Ovary (tissue), 9 donors: ENCODE measurements around the gene CCDC174. TPM values are rescaled to one million over a fixed set of nuclear protein-coding genes. Genes with fewer than 3 reads are reported as not detected.

Experiments
- DNase-seq, 5 donors: peaks; one replicate each; pipeline ENCODE4 v3.0.0-alpha.2; 2019 to 2020
- H3K27ac ChIP-seq, 2 donors: fragments of 200-600 bp; one replicate each; pipeline versions ENCODE4 v1.5.1 to v1.8.0; 2019 to 2022
- H3K27me3 ChIP-seq: fragments of 200-600 bp; one replicate; pipeline ENCODE4 v1.8.0; 2022
- H3K36me3 ChIP-seq: fragments of 200-600 bp; sonication (generic); one replicate; pipeline ENCODE4 v1.5.1; 2019
- H3K4me1 ChIP-seq: one replicate; pipeline ENCODE4 v1.8.1; 2013; ENCODE audit warnings: mild to moderate bottlenecking, moderate library complexity; ENCODE audit not compliant: insufficient read depth
- H3K4me3 ChIP-seq: fragments of 200-600 bp; sonication (generic); one replicate; pipeline ENCODE4 v1.5.1; 2017
- H3K9me3 ChIP-seq, 2 donors: fragments of 200-600 bp in 1 of 2; sonication (generic) in 1 of 2; one replicate each; pipeline versions ENCODE4 v1.5.1 to v1.8.1; 2013 to 2019; ENCODE audit warnings: mild to moderate bottlenecking in 1 of 2, moderate library complexity in 1 of 2
- EP300 ChIP-seq: sonication (generic); formaldehyde crosslinking; IDR thresholded peaks from one replicate; pipeline ENCODE4 v1.6.1; 2017; ENCODE audit warnings: antibody characterized with exemption
- POLR2A ChIP-seq: fragments of 450-650 bp; IDR thresholded peaks from one replicate; pipeline ENCODE4 v1.6.1; 2017; ENCODE audit warnings: antibody characterized with exemption, mild to moderate bottlenecking, moderate library complexity
- WGBS, 3 donors: extraction: QIAGEN DNeasy Blood & Tissue Kit in 1 of 3; methylation state at CpG; one replicate each; pipeline versions ENCODE4 v1.1.5 to v1.1.7; 2013 to 2017; 5-methylcytosine and 5-hydroxymethylcytosine counted together
- intact Hi-C, 4 donors: fragments of 100-400 bp; cut with DNase I; formaldehyde crosslinking; loops; one replicate each; pipeline versions ENCODE4 v1.11.0 to v1.15.1; 2022 to 2023
- polyA plus RNA-seq, 2 donors: library from polyadenylated mRNA; stranded (reverse); fragments of 200-250 nt in 1 of 2; fragments of 350-450 nt in 1 of 2; fragmentation: Illumina TruSeq in 1 of 2; extraction: RNeasy Lipid Tissue Mini Kit (QIAGEN cat#74804) in 1 of 2; gene quantifications; one replicate each; pipeline ENCODE4 v1.2.3, GENCODE V29; 2013 to 2014
- total RNA-seq, 7 donors: library from RNA; depleted of rRNA in 2 of 7; stranded (reverse); fragments of >200 nt in 2 of 7; fragmentation: NEBNext Ultra II Directional in 3 of 7; extraction: Animal tissue kit (Norgen Biotek cat#: 25700) in 3 of 7; gene quantifications; one replicate each; pipeline versions ENCODE4 v1.1.0 to v1.2.4, GENCODE V29; 2016 to 2023
- TF ChIP-seq, protein P1 (sequence below), 3 donors: fragments of 450-650 bp in 2 of 3; fragments of 200-600 bp in 1 of 3; IDR thresholded peaks; one replicate each; pipeline versions ENCODE4 v1.5.1 to v1.8.0; 2016 to 2022; ENCODE audit warnings: antibody characterized with exemption in 3 of 3, mild to moderate bottlenecking in 1 of 3
- donor health status: DM: no; HTN: no; CAD: no; lungs with moderate emphysema.
- donor health status: DM: no; HTN: no; CAD: no.
- donor health status: Bipolar disorder and iron deficiency.
- donor health status: DM: yes; HTN: yes; CAD: no.
- donor health status: DM: no; HTN: no; CAD: no.
- donor health status: DM: yes; HTN: yes; CAD: no.

CCDC174 gene
- total and polyA plus RNA-seq, 9 donors: 18.8 to 35.5 (median 25.2) TPM

GRCh38 chr3:14684447-14684846 is 32.9 kb downstream of the CCDC174 start:
- no peak for DNase-seq
- Histone ChIP-seq H3K27ac (no peak overlapping the region), H3K36me3 (no peaks in the 10 kb centered on the region), H3K9me3 (no peaks in the 10 kb centered on the region), H3K4me3 (no peak overlapping the region), H3K4me1 (peaks cover 1% of the 10 kb centered on the region), H3K27me3 (no peaks in the 10 kb centered on the region)
- TF ChIP-seq EP300 (no peak), POLR2A (no peak)
- TF ChIP-seq, protein P1, sequence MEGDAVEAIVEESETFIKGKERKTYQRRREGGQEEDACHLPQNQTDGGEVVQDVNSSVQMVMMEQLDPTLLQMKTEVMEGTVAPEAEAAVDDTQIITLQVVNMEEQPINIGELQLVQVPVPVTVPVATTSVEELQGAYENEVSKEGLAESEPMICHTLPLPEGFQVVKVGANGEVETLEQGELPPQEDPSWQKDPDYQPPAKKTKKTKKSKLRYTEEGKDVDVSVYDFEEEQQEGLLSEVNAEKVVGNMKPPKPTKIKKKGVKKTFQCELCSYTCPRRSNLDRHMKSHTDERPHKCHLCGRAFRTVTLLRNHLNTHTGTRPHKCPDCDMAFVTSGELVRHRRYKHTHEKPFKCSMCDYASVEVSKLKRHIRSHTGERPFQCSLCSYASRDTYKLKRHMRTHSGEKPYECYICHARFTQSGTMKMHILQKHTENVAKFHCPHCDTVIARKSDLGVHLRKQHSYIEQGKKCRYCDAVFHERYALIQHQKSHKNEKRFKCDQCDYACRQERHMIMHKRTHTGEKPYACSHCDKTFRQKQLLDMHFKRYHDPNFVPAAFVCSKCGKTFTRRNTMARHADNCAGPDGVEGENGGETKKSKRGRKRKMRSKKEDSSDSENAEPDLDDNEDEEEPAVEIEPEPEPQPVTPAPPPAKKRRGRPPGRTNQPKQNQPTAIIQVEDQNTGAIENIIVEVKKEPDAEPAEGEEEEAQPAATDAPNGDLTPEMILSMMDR (IDR thresholded peaks at IDR 0.05): no peak
- intact Hi-C loops: no loop called here
- WGBS, 3 donors: 95 to 96% (median 95%) methylated on average over 4 of the region's 4 CpGs

DNA sequence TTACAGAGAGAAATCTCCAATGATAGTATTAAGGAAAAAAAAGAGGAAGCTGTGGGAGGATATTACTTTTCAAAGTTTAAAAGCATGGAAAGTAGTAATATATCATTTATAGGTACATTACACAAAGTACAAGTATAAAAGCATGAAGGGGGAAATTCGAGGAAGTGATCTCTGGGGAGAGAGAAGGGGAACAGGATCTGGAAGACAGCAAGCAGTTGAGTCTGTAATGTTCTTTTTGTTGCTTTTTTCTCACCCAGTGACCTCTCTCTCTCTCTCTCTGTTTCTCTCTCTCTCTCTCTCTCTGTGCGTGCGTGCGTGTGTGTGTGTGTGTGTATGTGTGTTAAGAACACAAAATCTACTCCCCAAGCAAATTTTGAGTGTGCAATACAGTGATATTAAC is 33.6 kb downstream of the CCDC174 start:
- Histone ChIP-seq H3K4me1 (peaks cover 1% of the 10 kb centered on the region), H3K27me3 (no peaks in the 10 kb centered on the region), H3K27ac (no peak overlapping the region), H3K4me3 (no peak overlapping the region), H3K36me3 (no peaks in the 10 kb centered on the region), H3K9me3 (no peaks in the 10 kb centered on the region)
- intact Hi-C loops: no loop called here
- TF ChIP-seq, protein P1 (IDR thresholded peaks at IDR 0.05): no peak
- TF ChIP-seq EP300 (no peak), POLR2A (no peak)
- 48 to 68% (median 49%) methylated on average over 4 of the region's 4 CpGs for WGBS, 3 donors
- DNase-seq: no peak

DNA sequence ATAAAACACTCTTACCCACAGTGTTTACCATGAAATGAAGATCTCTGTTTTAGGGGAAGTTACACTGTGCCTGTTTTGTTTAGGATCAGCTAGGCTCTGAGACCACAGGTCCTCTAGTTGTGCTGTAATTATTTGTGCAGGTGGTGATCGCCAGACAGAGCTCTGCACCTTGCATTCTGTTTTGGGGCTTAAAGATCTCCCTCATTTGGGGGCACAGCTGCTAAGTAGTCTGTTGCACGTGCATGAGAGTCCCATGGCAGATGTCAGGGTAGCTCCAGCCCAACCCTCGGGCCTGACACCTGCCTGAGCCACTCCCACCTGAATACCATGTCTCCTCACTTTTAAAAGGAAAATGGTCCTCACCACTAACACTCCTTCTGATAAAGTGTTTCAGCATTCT is 35.8 kb downstream of the CCDC174 start:
- 24 to 48% (median 39%) methylated on average over 3 of the region's 3 CpGs for WGBS, 3 donors
- no peak overlapping the region for H3K4me3 ChIP-seq
- peaks cover 1% of the 10 kb centered on the region for H3K4me1 ChIP-seq
- H3K36me3 ChIP-seq: no peaks in the 10 kb centered on the region
- no peak for TF ChIP-seq EP300
- no peak for TF ChIP-seq POLR2A
- TF ChIP-seq, protein P1 (IDR thresholded peaks at IDR 0.05): no peak
- H3K9me3 ChIP-seq: no peaks in the 10 kb centered on the region
- no peak overlapping the region for H3K27ac ChIP-seq
- intact Hi-C loops: no loop called here
- DNase-seq: no peak
- no peaks in the 10 kb centered on the region for H3K27me3 ChIP-seq

- intact Hi-C loops: no loop called here
- Histone ChIP-seq H3K4me3 (no peak overlapping the region), H3K36me3 (no peaks in the 10 kb centered on the region), H3K9me3 (no peaks in the 10 kb centered on the region), H3K27ac (no peak overlapping the region), H3K4me1 (peaks cover 1% of the 10 kb centered on the region), H3K27me3 (no peaks in the 10 kb centered on the region)
- 74 to 93% (median 86%) methylated on average over 2 of the region's 2 CpGs for WGBS, 3 donors
- DNase-seq: no peak
- TF ChIP-seq, protein P1 (IDR thresholded peaks at IDR 0.05): no peak
- TF ChIP-seq POLR2A: no peak
- TF ChIP-seq EP300: no peak
Observed at GRCh38 chr3:14688525-14688924, 37.0 kb downstream of the CCDC174 start.
